Panc1 (cell line): ENCODE data around the gene SOX5. TPM values are rescaled to one million over a fixed set of nuclear protein-coding genes. Genes with fewer than 3 reads are reported as not detected.

Experiments used
- ATAC-seq: fragments of 200-7000 bp; cut with Tn5 transposase; 2 replicates; pipeline ENCODE4 v1.9.1; 2020; ENCODE audit warnings: mild to moderate bottlenecking, moderate library complexity
- BruUV-seq: library from RNA; stranded (reverse); fragments of 400-500 nt; replicated peaks from 2 replicates; lab custom pipeline; 2021; lab: Mats Ljungman, UMichigan
- CTCF ChIA-PET: fragments of 300-600 bp; sonication (Branson Sonifier 250); formaldehyde crosslinking; loops from one replicate; lab custom pipeline; 2022; ENCODE audit warnings: antibody characterized with exemption; lab: Charles Lee
- POLR2A ChIA-PET: fragments of 300-600 bp; sonication (Branson Sonifier 250); formaldehyde crosslinking; loops from one replicate; lab custom pipeline; 2022; ENCODE audit warnings: antibody characterized with exemption; lab: Charles Lee
- DNase-seq: peaks from one replicate; pipeline ENCODE4 v3.0.0-alpha.2; 2010; ENCODE audit warnings: low read depth, low spot score
- H3K27ac ChIP-seq: 2 replicates; pipeline ENCODE4 v1.5.1; 2011; ENCODE audit warnings: mild to moderate bottlenecking, low read length, inconsistent platforms
- H3K27me3 ChIP-seq: fragments of 200-500 bp; sonication (Bioruptor generic); 2 replicates; pipeline ENCODE4 v1.6.0; 2014; ENCODE audit warnings: low read length, inconsistent platforms; ENCODE audit not compliant: control insufficient read depth, insufficient read depth
- H3K36me3 ChIP-seq: fragments of 200-500 bp; sonication (Bioruptor generic); 2 replicates; pipeline ENCODE4 v1.5.1; 2014; ENCODE audit warnings: inconsistent platforms, mild to moderate bottlenecking, low read length, moderate library complexity; ENCODE audit not compliant: control insufficient read depth, insufficient read depth
- H3K4me1 ChIP-seq: 2 replicates; pipeline ENCODE4 v1.5.1; 2011; ENCODE audit warnings: inconsistent platforms, mild to moderate bottlenecking, low read length, moderate library complexity; ENCODE audit not compliant: control insufficient read depth, insufficient read depth
- H3K4me3 ChIP-seq, 2 experiments: 2 replicates each; pipeline ENCODE4 v1.5.1; 2011 to 2012; ENCODE audit warnings: low read depth in 2 of 2, low read length in 2 of 2, mild to moderate bottlenecking in 2 of 2, inconsistent platforms in 1 of 2, moderate library complexity in 1 of 2
- H3K9me3 ChIP-seq: fragments of 200-500 bp; sonication (Bioruptor generic); 2 replicates; pipeline ENCODE4 v1.5.1; 2014; ENCODE audit warnings: low read depth, mild to moderate bottlenecking, inconsistent platforms, low read length, moderate library complexity; ENCODE audit not compliant: control insufficient read depth, insufficient read depth
- CTCF ChIP-seq: fragments of 450-650 bp; IDR thresholded peaks from 2 replicates; pipeline ENCODE4 v1.5.1; 2017; ENCODE audit warnings: mild to moderate bottlenecking
- POLR2AphosphoS5 ChIP-seq: IDR thresholded peaks from 2 replicates; pipeline ENCODE4 v1.6.1; 2012; ENCODE audit warnings: mild to moderate bottlenecking, low read depth, low read length, moderate library complexity
- SIN3A ChIP-seq: IDR thresholded peaks from 2 replicates; pipeline ENCODE4 v1.6.1; 2012; ENCODE audit warnings: low read depth, mild to moderate bottlenecking, low read length, moderate library complexity, borderline replicate concordance; ENCODE audit not compliant: insufficient read depth
- TCF7L2 ChIP-seq: IDR thresholded peaks from 2 replicates; pipeline ENCODE4 v1.6.1; 2011; ENCODE audit warnings: mild to moderate bottlenecking, low read depth, low read length, inconsistent platforms
- in situ Hi-C: cut with HindIII; loops from 2 replicates; pipeline ENCODE4 v1.10.0; 2016; ENCODE audit warnings: low sequenced_read_pairs, low pct_unique_long_range_greater_than_20kb
- intact Hi-C: fragments of 100-400 bp; cut with micrococcal nuclease; formaldehyde crosslinking; loops from one replicate; pipeline ENCODE4 v1.10.0; 2022; ENCODE audit not compliant: unreplicated experiment
- total RNA-seq: library from RNA; stranded (reverse); gene quantifications from one replicate; pipeline ENCODE4 v1.2.1, GENCODE V29; 2021; ENCODE audit not compliant: unreplicated experiment
- TF ChIP-seq, protein P1 (sequence below), 2 experiments: IDR thresholded peaks; 2 replicates each; pipeline ENCODE4 v1.6.1; 2011 to 2012; ENCODE audit warnings: low read depth in 2 of 2, control low read depth in 1 of 2, low read length in 1 of 2, mild to moderate bottlenecking in 1 of 2, moderate library complexity in 1 of 2; ENCODE audit not compliant: insufficient read depth in 1 of 2

The SOX5 gene
- total RNA-seq, 1 experiment from 2014 or later = 0.23 TPM

DNA sequence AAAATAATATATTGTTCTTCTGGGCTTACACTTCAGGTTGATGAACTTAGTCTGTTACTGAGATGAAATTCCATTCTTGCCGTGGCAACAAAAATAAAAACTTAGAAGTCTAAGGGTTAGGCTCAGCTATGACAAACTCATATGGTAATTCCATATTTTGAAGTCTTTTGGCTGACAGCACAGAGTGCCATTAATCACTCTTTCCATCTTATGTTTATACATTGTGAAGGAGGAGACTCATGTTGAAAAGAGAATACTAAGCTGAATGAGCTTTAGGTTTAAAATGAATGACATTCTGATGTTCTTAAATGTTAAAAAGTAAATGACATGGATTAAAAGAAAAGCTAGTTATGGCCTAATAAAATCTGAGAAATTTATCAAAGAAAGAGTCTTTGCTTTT, 291.9 kb downstream of the SOX5 start:
- CTCF ChIA-PET = no interaction called here

GRCh38 chr12:23655884-23656283, 293.6 kb downstream of the SOX5 start:
- Histone ChIP-seq H3K27me3 (no peaks in the 10 kb centered on the region), H3K36me3 (no peaks in the 10 kb centered on the region), H3K4me1 (no peaks in the 10 kb centered on the region), H3K27ac (no peak overlapping the region), H3K4me3 (no peak overlapping the region), H3K9me3 (no peaks in the 10 kb centered on the region)
- BruUV-seq = no TSS peak
- intact Hi-C loops = no loop called here
- CTCF ChIA-PET = no interaction called here
- no peak for ATAC-seq
- TF ChIP-seq CTCF (no peak), TCF7L2 (no peak), SIN3A (no peak), POLR2AphosphoS5 (no peak)
- TF ChIP-seq, protein P1, sequence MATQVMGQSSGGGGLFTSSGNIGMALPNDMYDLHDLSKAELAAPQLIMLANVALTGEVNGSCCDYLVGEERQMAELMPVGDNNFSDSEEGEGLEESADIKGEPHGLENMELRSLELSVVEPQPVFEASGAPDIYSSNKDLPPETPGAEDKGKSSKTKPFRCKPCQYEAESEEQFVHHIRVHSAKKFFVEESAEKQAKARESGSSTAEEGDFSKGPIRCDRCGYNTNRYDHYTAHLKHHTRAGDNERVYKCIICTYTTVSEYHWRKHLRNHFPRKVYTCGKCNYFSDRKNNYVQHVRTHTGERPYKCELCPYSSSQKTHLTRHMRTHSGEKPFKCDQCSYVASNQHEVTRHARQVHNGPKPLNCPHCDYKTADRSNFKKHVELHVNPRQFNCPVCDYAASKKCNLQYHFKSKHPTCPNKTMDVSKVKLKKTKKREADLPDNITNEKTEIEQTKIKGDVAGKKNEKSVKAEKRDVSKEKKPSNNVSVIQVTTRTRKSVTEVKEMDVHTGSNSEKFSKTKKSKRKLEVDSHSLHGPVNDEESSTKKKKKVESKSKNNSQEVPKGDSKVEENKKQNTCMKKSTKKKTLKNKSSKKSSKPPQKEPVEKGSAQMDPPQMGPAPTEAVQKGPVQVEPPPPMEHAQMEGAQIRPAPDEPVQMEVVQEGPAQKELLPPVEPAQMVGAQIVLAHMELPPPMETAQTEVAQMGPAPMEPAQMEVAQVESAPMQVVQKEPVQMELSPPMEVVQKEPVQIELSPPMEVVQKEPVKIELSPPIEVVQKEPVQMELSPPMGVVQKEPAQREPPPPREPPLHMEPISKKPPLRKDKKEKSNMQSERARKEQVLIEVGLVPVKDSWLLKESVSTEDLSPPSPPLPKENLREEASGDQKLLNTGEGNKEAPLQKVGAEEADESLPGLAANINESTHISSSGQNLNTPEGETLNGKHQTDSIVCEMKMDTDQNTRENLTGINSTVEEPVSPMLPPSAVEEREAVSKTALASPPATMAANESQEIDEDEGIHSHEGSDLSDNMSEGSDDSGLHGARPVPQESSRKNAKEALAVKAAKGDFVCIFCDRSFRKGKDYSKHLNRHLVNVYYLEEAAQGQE (IDR thresholded peaks at IDR 0.05; ENCODE audit: insufficient read depth in 1 of 2, low read depth in 2 of 2, low read length in 1 of 2) = no peak
- DNase-seq = no peak
- in situ Hi-C loops = no loop called here
- POLR2A ChIA-PET = no interaction called here

More for the DNA sequence above, 291.9 kb downstream of the SOX5 start:
- no peaks in the 10 kb centered on the region for H3K27me3 ChIP-seq
- intact Hi-C loops (no loop called here), in situ Hi-C loops (no loop called here)
- no peak for DNase-seq
- no peak overlapping the region for H3K27ac ChIP-seq
- H3K9me3 ChIP-seq = no peaks in the 10 kb centered on the region
- TF ChIP-seq SIN3A (no peak), TCF7L2 (no peak), POLR2AphosphoS5 (no peak), CTCF (no peak)
- TF ChIP-seq, protein P1 (IDR thresholded peaks at IDR 0.05; ENCODE audit: insufficient read depth in 1 of 2, low read depth in 2 of 2, low read length in 1 of 2) = no peak
- POLR2A ChIA-PET = no interaction called here
- BruUV-seq = no TSS peak
- no peaks in the 10 kb centered on the region for H3K4me1 ChIP-seq
- ATAC-seq = no peak
- H3K36me3 ChIP-seq = no peaks in the 10 kb centered on the region
- H3K4me3 ChIP-seq = no peak overlapping the region
